GM12878 (cell line): Measurements from ENCODE around the gene RPS6KA2. TPM values are rescaled to one million over a fixed set of nuclear protein-coding genes. Genes with fewer than 3 reads are reported as not detected.

Experiments
- ATAC-seq: fragments of 200-7000 bp; cut with Tn5 transposase; 3 replicates; pipeline ENCODE4 v1.9.1; 2020; ENCODE audit warnings: mild to moderate bottlenecking, moderate library complexity
- BruUV-seq: library from RNA; stranded (reverse); fragments of 400-500 nt; replicated peaks from 2 replicates; lab custom pipeline; 2021; lab: Mats Ljungman, UMichigan
- CTCF ChIA-PET: fragments of 300-600 bp; sonication (Branson Sonifier 250); formaldehyde crosslinking; extraction: SDS; loops from one replicate; lab custom pipeline; 2021; ENCODE audit warnings: inconsistent platforms; lab: Yijun Ruan, JAX
- POLR2A ChIA-PET: fragments of 350-600 bp; formaldehyde crosslinking; extraction: SDS; loops from one replicate; lab custom pipeline; 2021; ENCODE audit warnings: inconsistent platforms; lab: Charles Lee
- RAD21 ChIA-PET: fragments of 300-600 bp; sonication (Branson Sonifier 250); formaldehyde crosslinking; loops from one replicate; lab custom pipeline; 2023; ENCODE audit warnings: antibody characterized with exemption; ENCODE audit not compliant: unreplicated experiment; lab: Charles Lee
- SMC1A ChIA-PET: fragments of 300-600 bp; sonication (Branson Sonifier 250); formaldehyde crosslinking; loops from one replicate; lab custom pipeline; 2023; ENCODE audit not compliant: unreplicated experiment, uncharacterized antibody; lab: Charles Lee
- DNase-seq: peaks from one replicate; pipeline ENCODE4 v3.0.0-alpha.2; 2011; ENCODE audit warnings: low read depth, low spot score
- FAIRE-seq: peaks from 3 replicates; lab custom pipeline; 2011; peaks lifted over from hg19 to GRCh38; lab: Jason Lieb, UNC
- H2AFZ ChIP-seq: 2 replicates; pipeline ENCODE4 v1.6.0; 2011; ENCODE audit warnings: low read depth, low read length, control low read depth; ENCODE audit not compliant: control insufficient read depth
- H3K27ac ChIP-seq: 2 replicates; pipeline ENCODE4 v1.5.1; 2011; ENCODE audit warnings: control low read depth; ENCODE audit not compliant: control insufficient read depth, insufficient read depth
- H3K27me3 ChIP-seq, 2 experiments: replicated peaks in 1 of 2; 2 replicates each; pipeline versions ENCODE4 v1.6.0 to v1.6.1; 2011; ENCODE audit warnings: low read length in 1 of 2; ENCODE audit not compliant: control insufficient read depth in 2 of 2, insufficient read depth in 2 of 2
- H3K36me3 ChIP-seq, 2 experiments: 2 replicates each; pipeline ENCODE4 v1.5.1; 2011; ENCODE audit warnings: low read length in 1 of 2; ENCODE audit not compliant: control insufficient read depth in 2 of 2, insufficient read depth in 2 of 2
- H3K4me1 ChIP-seq: 2 replicates; pipeline ENCODE4 v1.6.1; 2011; ENCODE audit warnings: mild to moderate bottlenecking, low read length, moderate library complexity, mixed read lengths; ENCODE audit not compliant: control insufficient read depth, insufficient read depth
- H3K4me2 ChIP-seq: 2 replicates; pipeline ENCODE4 v1.6.0; 2011; ENCODE audit warnings: control low read depth; ENCODE audit not compliant: control insufficient read depth, insufficient read depth
- H3K4me3 ChIP-seq: fragments of 200-600 bp; sonication (generic); 2 replicates; pipeline ENCODE4 v1.5.1; 2016
- H3K79me2 ChIP-seq: 2 replicates; pipeline ENCODE4 v1.6.0; 2011; ENCODE audit warnings: low read length; ENCODE audit not compliant: control insufficient read depth, insufficient read depth
- H3K9ac ChIP-seq: 2 replicates; pipeline ENCODE4 v1.8.0; 2011; ENCODE audit warnings: low read length, control low read depth, mixed read lengths; ENCODE audit not compliant: control insufficient read depth, insufficient read depth
- H3K9me3 ChIP-seq: replicated peaks from 3 replicates; pipeline ENCODE4 v1.5.1; 2011; ENCODE audit warnings: mild to moderate bottlenecking, low read length; ENCODE audit not compliant: control insufficient read depth, insufficient read depth
- H4K20me1 ChIP-seq: 2 replicates; pipeline ENCODE4 v1.6.0; 2011; ENCODE audit not compliant: control insufficient read depth, insufficient read depth
- NRF1 ChIP-seq: conservative IDR thresholded peaks from 2 replicates; pipeline ENCODE4 v1.6.1; 2011; ENCODE audit warnings: mild to moderate bottlenecking, low read depth, low read length, improper control_type of control experiment
- PML ChIP-seq: IDR thresholded peaks from 2 replicates; pipeline ENCODE4 v1.6.1; 2012; ENCODE audit warnings: low read length, inconsistent platforms
- POLR2AphosphoS5 ChIP-seq: IDR thresholded peaks from 2 replicates; pipeline ENCODE4 v1.6.1; 2011; ENCODE audit warnings: mild to moderate bottlenecking, low read length, inconsistent platforms
- WGBS: methylation state at CpG from one replicate; pipeline ENCODE4 v1.1.6; 2016; ENCODE audit warnings: low lambda C conversion rate; ENCODE audit not compliant: insufficient replicate concordance, insufficient coverage; ENCODE audit errors: missing lambda C conversion rate; 5-methylcytosine and 5-hydroxymethylcytosine counted together
- in situ Hi-C: fragments of 300-500 bp; cut with MboI; formaldehyde crosslinking; loops from 9 replicates; pipeline ENCODE4 v1.14.3; 2018; ENCODE audit warnings: mixed read lengths
- intact Hi-C: fragments of 100-400 bp; cut with micrococcal nuclease; formaldehyde crosslinking; loops from one replicate; pipeline ENCODE4 v1.14.2; 2022; ENCODE audit not compliant: unreplicated experiment
- polyA plus RNA-seq, 11 experiments: library from polyadenylated mRNA; depleted of rRNA in 4 of 11; unstranded in 6 of 11; stranded (reverse) in 5 of 11; fragments of >200 nt; fragmentation: Nextera tagmentation in 4 of 11; fragmentation: Illumina TruSeq in 1 of 11; extraction: Ambion mirVana in 4 of 11; extraction: Trizol in 1 of 11; gene quantifications; 1 replicate in 1 of 11; 2 replicates in 10 of 11; pipeline versions ENCODE4 v1.2.1 to v1.2.3, GENCODE V29; 2011 to 2016; ENCODE audit warnings: inconsistent platforms in 2 of 11, missing spikeins in 2 of 11, low read depth in 1 of 11
- total RNA-seq, 4 experiments: library from RNA; depleted of rRNA in 3 of 4; stranded (reverse); fragments of >200 nt in 3 of 4; fragmentation: Illumina TruSeq in 1 of 4; extraction: Trizol in 1 of 4; gene quantifications; 2 replicates each; pipeline versions ENCODE4 v1.2.1 to v1.2.3, GENCODE V29; 2013 to 2021
- TF ChIP-seq, protein P1 (sequence below): fragments of 450-650 bp; IDR thresholded peaks from 2 replicates; pipeline ENCODE4 v1.6.1; 2018; ENCODE audit warnings: mild to moderate bottlenecking, low read depth, moderate library complexity; ENCODE audit not compliant: partially characterized antibody
- TF ChIP-seq, protein P2 (sequence below): fragments of 450-650 bp; IDR thresholded peaks from 2 replicates; pipeline ENCODE4 v1.6.1; 2014; ENCODE audit warnings: mild to moderate bottlenecking

RPS6KA2 gene
- total and polyA plus RNA-seq, 10 of the 15 experiments (the other 5 are each of a cell fraction or from before 2014, with no cell fraction given), result 0.02 to 1.0 (median 0.22) TPM; not detected in 1

DNA sequence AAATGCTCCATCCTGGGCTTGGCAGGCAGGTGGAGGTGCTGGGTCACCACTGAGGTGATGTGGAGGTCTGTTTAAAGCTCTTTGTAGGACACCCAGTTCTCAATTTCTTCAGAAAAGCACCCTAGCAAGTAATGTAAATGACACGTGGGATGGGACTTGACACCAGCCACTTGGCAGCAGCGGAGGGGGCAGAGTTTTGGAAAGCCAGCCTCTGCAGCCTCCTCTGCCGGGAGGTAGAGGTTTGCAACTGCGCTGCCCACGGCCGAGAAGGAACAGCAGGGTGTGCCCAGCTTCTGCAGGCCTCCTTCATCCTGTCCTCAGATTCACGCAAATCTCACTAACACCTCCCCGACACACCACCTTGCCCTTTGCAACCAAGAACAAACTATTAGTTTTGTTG lies 117.9 kb downstream of the RPS6KA2 start:
- FAIRE-seq, result no peak
- H3K27me3 ChIP-seq, result no peaks in the 10 kb centered on the region; a peak in 1 of 4 replicates
- H3K27ac ChIP-seq, result no peak overlapping the region
- H2AFZ ChIP-seq, result no peak overlapping the region
- no peak for TF ChIP-seq POLR2AphosphoS5
- TF ChIP-seq NRF1, result no peak
- no peak for TF ChIP-seq PML
- TF ChIP-seq, protein P1, sequence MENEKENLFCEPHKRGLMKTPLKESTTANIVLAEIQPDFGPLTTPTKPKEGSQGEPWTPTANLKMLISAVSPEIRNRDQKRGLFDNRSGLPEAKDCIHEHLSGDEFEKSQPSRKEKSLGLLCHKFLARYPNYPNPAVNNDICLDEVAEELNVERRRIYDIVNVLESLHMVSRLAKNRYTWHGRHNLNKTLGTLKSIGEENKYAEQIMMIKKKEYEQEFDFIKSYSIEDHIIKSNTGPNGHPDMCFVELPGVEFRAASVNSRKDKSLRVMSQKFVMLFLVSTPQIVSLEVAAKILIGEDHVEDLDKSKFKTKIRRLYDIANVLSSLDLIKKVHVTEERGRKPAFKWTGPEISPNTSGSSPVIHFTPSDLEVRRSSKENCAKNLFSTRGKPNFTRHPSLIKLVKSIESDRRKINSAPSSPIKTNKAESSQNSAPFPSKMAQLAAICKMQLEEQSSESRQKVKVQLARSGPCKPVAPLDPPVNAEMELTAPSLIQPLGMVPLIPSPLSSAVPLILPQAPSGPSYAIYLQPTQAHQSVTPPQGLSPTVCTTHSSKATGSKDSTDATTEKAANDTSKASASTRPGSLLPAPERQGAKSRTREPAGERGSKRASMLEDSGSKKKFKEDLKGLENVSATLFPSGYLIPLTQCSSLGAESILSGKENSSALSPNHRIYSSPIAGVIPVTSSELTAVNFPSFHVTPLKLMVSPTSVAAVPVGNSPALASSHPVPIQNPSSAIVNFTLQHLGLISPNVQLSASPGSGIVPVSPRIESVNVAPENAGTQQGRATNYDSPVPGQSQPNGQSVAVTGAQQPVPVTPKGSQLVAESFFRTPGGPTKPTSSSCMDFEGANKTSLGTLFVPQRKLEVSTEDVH, result no peak
- TF ChIP-seq, protein P2, sequence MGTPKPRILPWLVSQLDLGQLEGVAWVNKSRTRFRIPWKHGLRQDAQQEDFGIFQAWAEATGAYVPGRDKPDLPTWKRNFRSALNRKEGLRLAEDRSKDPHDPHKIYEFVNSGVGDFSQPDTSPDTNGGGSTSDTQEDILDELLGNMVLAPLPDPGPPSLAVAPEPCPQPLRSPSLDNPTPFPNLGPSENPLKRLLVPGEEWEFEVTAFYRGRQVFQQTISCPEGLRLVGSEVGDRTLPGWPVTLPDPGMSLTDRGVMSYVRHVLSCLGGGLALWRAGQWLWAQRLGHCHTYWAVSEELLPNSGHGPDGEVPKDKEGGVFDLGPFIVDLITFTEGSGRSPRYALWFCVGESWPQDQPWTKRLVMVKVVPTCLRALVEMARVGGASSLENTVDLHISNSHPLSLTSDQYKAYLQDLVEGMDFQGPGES, result no peak
- no peak overlapping the region for H3K4me3 ChIP-seq
- H3K4me2 ChIP-seq, result no peak overlapping the region
- no peak overlapping the region for H3K9ac ChIP-seq
- POLR2A ChIA-PET, result no interaction called here
- no peaks in the 10 kb centered on the region for H3K79me2 ChIP-seq
- intact Hi-C loops, result no loop called here
- no peaks in the 10 kb centered on the region for H3K9me3 ChIP-seq
- H3K36me3 ChIP-seq, result no peaks in the 10 kb centered on the region
- in situ Hi-C loops, result no loop called here
- H3K4me1 ChIP-seq, result peaks cover 8% of the 10 kb centered on the region
- CTCF ChIA-PET, result no interaction called here
- H4K20me1 ChIP-seq, result no peaks in the 10 kb centered on the region
- BruUV-seq, result no TSS peak
- 66% methylated on average over 6 of the region's 8 CpGs for WGBS
- RAD21 ChIA-PET, result no interaction called here
- SMC1A ChIA-PET, result no interaction called here
- no peak for DNase-seq
- no peak for ATAC-seq
